ENCODE data around the gene PTPRN2. TPM values are rescaled to one million over a fixed set of nuclear protein-coding genes. Genes with fewer than 3 reads are reported as not detected.

The PTPRN2 gene
- total and polyA plus RNA-seq, 2 of the 8 experiments (the other 6 are each of a cell fraction or from before 2014, with no cell fraction given): 2.6 to 4.5 TPM

- ChIA-PET POLR2A (ENCODE audit: partially characterized antibody) (no interaction called here), CTCF (ENCODE audit: partially characterized antibody) (interaction anchor here (0.6 kb wide), 1 partner anchor 352 kb away, joined by 3 read pairs; no protein-coding TSS in a partner anchor)
- H3K4me1 ChIP-seq (replicated peaks in 1 of 4; ENCODE audit: control insufficient read depth in 3 of 4, insufficient read depth in 4 of 4, low read length in 3 of 4): 0 out of 7 replicates have a peak, but pooled peaks cover 0 to 2% (median 0%) of the 10 kb centered on the region in 4 experiments
- no peaks in the 10 kb centered on the region for H4K20me1 ChIP-seq (replicated peaks in 1 of 2; ENCODE audit: control insufficient read depth in 1 of 2, insufficient read depth in 2 of 2, low read length in 2 of 2)
- no peak overlapping the region for H3K4ac ChIP-seq (replicated peaks; ENCODE audit: insufficient read length, low read depth, low read length)
- H3K9me3 ChIP-seq (ENCODE audit: insufficient read depth in 2 of 2, low read depth in 1 of 2, low read length in 1 of 2): peaks cover 8 to 13% of the 10 kb centered on the region in 2 experiments; a peak in 2 of 4 replicates
- H2BK5ac ChIP-seq (ENCODE audit: low read depth, low read length): no peak overlapping the region
- no peak overlapping the region for H4K91ac ChIP-seq (replicated peaks; ENCODE audit: insufficient read length, low read length)
- 79% methylated on average over 6 of the region's 6 CpGs; no CpG with 5 or more reads in 1 of the 2 experiments for WGBS, 2 experiments (ENCODE audit: extremely low coverage in 1 of 2, insufficient coverage in 1 of 2, insufficient read length in 1 of 2, insufficient replicate concordance in 2 of 2, low coverage in 1 of 2, low lambda C conversion rate in 2 of 2, missing lambda C conversion rate in 1 of 2)
- H3K79me1 ChIP-seq (ENCODE audit: low read depth, low read length): no peaks in the 10 kb centered on the region
- H3K27me3 ChIP-seq (replicated peaks in 1 of 4; ENCODE audit: control insufficient read depth in 3 of 4, extremely low read depth in 1 of 4, insufficient read depth in 3 of 4, low read length in 3 of 4): no peaks in the 10 kb centered on the region
- H3K4me3 ChIP-seq (ENCODE audit: extremely low read depth in 1 of 4, insufficient read depth in 2 of 4, low read depth in 3 of 4, low read length in 4 of 4): no peak overlapping the region
- no peak overlapping the region for H3K4me2 ChIP-seq (ENCODE audit: insufficient read depth in 1 of 2, low read depth in 2 of 2, low read length in 2 of 2)
- H3K27ac ChIP-seq (ENCODE audit: low read depth, low read length): no peak overlapping the region
- H4K8ac ChIP-seq (ENCODE audit: extremely low read depth, insufficient read depth, low read length): no peak overlapping the region
- H3K18ac ChIP-seq (ENCODE audit: extremely low read depth, low read length): no peak overlapping the region
- H2BK20ac ChIP-seq (ENCODE audit: low read length): no peak overlapping the region
- FAIRE-seq (no peak), DNase-seq (ENCODE audit: low read depth in 1 of 2, low spot score in 2 of 2) (no peak)
- H2BK12ac ChIP-seq (ENCODE audit: low read depth, low read length): no peak overlapping the region
- no peaks in the 10 kb centered on the region for H3K23me2 ChIP-seq (ENCODE audit: low read depth, low read length)
- H2BK120ac ChIP-seq (replicated peaks; ENCODE audit: low read depth, low read length): no peak overlapping the region
- no peaks in the 10 kb centered on the region for H3K79me2 ChIP-seq (ENCODE audit: control insufficient read depth in 1 of 2, insufficient read depth in 2 of 2, low read length in 2 of 2)
- H2AK5ac ChIP-seq (ENCODE audit: low read depth, low read length): no peak overlapping the region
- H3K23ac ChIP-seq (ENCODE audit: insufficient read length): no peak overlapping the region
- no peaks in the 10 kb centered on the region for H3K36me3 ChIP-seq (ENCODE audit: control insufficient read depth in 2 of 4, insufficient read depth in 4 of 4, low read length in 3 of 4)
- no peak overlapping the region for H2BK15ac ChIP-seq (ENCODE audit: low read length)
- TF ChIP-seq TEAD4 (IDR thresholded peaks at IDR 0.05; ENCODE audit: low read depth, low read length): no peak
- TF ChIP-seq BCL11A (IDR thresholded peaks at IDR 0.05; ENCODE audit: low read depth in 2 of 2, low read length in 2 of 2): no peak
- TF ChIP-seq CBX5 (IDR thresholded peaks at IDR 0.05; ENCODE audit: low read depth, low read length): no peak
- H2AFZ ChIP-seq (ENCODE audit: low read length): no peak overlapping the region
- H4K5ac ChIP-seq (ENCODE audit: insufficient read length, low read depth, low read length): no peak overlapping the region
- no peak overlapping the region for H3K9ac ChIP-seq (replicated peaks in 1 of 4; ENCODE audit: extremely low read depth in 1 of 4, low read depth in 3 of 4, low read length in 3 of 4)
- H3K14ac ChIP-seq (ENCODE audit: insufficient read length): no peak overlapping the region
- no peak overlapping the region for H3K56ac ChIP-seq (replicated peaks; ENCODE audit: insufficient read length, low read depth, low read length)
Observed at GRCh38 chr7:157635148-157635500, 952.5 kb downstream of the PTPRN2 start.

Data from H1 (cell line).